ENCODE data around the gene ITGA8.

DNA sequence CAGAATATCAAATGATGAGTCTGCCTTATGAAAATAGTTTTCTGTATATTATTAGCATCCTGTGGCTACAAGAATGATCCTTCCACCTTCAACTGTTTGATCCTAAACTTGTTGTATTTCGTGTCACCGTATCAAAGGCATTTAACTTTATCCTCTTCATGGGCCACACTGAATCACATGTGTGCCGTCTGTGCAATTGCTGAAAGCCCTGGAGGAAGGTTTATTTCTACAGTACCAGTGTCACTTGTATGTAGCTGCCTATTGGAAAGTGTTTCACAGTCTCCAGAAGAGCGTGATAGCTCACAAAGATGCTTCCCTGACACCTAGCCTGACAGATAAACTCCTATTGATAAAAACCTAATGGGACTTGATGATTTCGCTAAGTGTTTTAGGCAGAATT, 94.5 kb downstream of the ITGA8 start:
- TF ChIP-seq, protein P1, sequence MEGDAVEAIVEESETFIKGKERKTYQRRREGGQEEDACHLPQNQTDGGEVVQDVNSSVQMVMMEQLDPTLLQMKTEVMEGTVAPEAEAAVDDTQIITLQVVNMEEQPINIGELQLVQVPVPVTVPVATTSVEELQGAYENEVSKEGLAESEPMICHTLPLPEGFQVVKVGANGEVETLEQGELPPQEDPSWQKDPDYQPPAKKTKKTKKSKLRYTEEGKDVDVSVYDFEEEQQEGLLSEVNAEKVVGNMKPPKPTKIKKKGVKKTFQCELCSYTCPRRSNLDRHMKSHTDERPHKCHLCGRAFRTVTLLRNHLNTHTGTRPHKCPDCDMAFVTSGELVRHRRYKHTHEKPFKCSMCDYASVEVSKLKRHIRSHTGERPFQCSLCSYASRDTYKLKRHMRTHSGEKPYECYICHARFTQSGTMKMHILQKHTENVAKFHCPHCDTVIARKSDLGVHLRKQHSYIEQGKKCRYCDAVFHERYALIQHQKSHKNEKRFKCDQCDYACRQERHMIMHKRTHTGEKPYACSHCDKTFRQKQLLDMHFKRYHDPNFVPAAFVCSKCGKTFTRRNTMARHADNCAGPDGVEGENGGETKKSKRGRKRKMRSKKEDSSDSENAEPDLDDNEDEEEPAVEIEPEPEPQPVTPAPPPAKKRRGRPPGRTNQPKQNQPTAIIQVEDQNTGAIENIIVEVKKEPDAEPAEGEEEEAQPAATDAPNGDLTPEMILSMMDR (IDR thresholded peaks at IDR 0.05) = no peak
- TF ChIP-seq POLR2AphosphoS5 (IDR thresholded peaks at IDR 0.05) (no peak), POLR2A (IDR thresholded peaks at IDR 0.05) (no peak)
